Transverse colon (tissue), 3 donors: ENCODE measurements around the gene VAV2.

Experiments
- CTCF ChIP-seq, 5 experiments: fragments of 200-600 bp in 3 of 5; fragments of 450-650 bp in 2 of 5; sonication (generic) in 3 of 5; IDR thresholded peaks; 1 replicate in 2 of 5; 2 replicates in 3 of 5; pipeline ENCODE4 v1.5.1; 2016 to 2017; ENCODE audit warnings: antibody characterized with exemption in 5 of 5, inconsistent platforms in 3 of 5, mild to moderate bottlenecking in 2 of 5, moderate library complexity in 1 of 5
- EP300 ChIP-seq: sonication (generic); formaldehyde crosslinking; IDR thresholded peaks from one replicate; pipeline ENCODE4 v1.6.1; 2017; ENCODE audit warnings: antibody characterized with exemption, low read depth
- POLR2A ChIP-seq: fragments of 450-650 bp; IDR thresholded peaks from one replicate; pipeline ENCODE4 v1.6.1; 2016; ENCODE audit warnings: antibody characterized with exemption, mild to moderate bottlenecking, moderate library complexity

DNA sequence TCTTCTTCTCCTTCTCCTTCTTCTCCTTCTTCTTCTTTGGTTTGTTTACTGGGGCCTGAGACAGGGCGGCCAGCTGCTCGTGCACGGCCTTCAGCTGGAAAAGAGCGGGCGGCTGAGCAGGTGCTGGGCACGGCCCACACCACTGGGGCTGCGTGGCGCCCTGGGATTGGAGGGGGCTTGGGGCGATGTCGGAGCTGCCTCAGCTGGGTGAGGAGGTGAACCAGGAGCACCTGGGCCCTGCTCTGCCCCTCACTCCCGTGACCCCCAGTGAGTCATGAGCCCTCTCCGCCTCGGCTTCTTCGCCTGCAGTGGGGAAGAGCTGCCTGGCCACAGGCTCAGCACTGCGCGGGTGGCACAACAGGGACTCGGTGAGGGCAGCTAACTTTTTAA is 48.0 kb upstream of the VAV2 start:
- no peak for TF ChIP-seq EP300
- TF ChIP-seq POLR2A, result no peak
- TF ChIP-seq CTCF (IDR thresholded peaks at IDR 0.05), result no peak
